ENCODE results near the gene MYCN. TPM values are rescaled to one million over a fixed set of nuclear protein-coding genes. Genes with fewer than 3 reads are reported as not detected.
"Not testable (repeated sequence)": the region's sequence is repeated elsewhere in the genome, so short reads cannot be mapped to it uniquely, and the experiment has no call there.

The MYCN gene
- polyA plus RNA-seq, 3 donors: not detected

- Mint-ChIP-seq H3K4me1 (no peaks in the 10 kb centered on the region), H3K4me3 (no peak overlapping the region), H3K27me3 (ENCODE audit: low read depth in 3 of 3) (peaks cover 0 to 3% (median 2%) of the 10 kb centered on the region in 3 donors), H3K9me3 (peaks cover 0 to 5% (median 0%) of the 10 kb centered on the region in 7 donors), H3K27ac (no peak overlapping the region), H3K36me3 (no peaks in the 10 kb centered on the region)
- Histone ChIP-seq H3K4me3 (replicated peaks in 1 of 3; ENCODE audit: low read depth in 2 of 3, low read length in 3 of 3) (no peak overlapping the region), H3K27ac (ENCODE audit: low read depth in 1 of 2, low read length in 2 of 2) (no peak overlapping the region), H2AFZ (ENCODE audit: insufficient read depth, low read depth, low read length, poor library complexity, severe bottlenecking) (no peak overlapping the region), H3K4me2 (replicated peaks; ENCODE audit: extremely low read depth, low read length, poor library complexity, severe bottlenecking) (no peak overlapping the region), H4K20me1 (ENCODE audit: insufficient read depth, low read length) (no peaks in the 10 kb centered on the region), H3K4me1 (ENCODE audit: control insufficient read depth in 1 of 2, insufficient read depth in 2 of 2, low read length in 2 of 2) (no peaks in the 10 kb centered on the region), H3K36me3 (replicated peaks in 1 of 2; ENCODE audit: control insufficient read depth in 1 of 2, insufficient read depth in 2 of 2, low read length in 2 of 2) (no peaks in the 10 kb centered on the region), H3K9me3 (replicated peaks in 1 of 2; ENCODE audit: control insufficient read depth in 1 of 2, insufficient read depth in 1 of 2, low read length in 2 of 2) (no peaks in the 10 kb centered on the region), H3K9ac (ENCODE audit: insufficient read depth, low read length, poor library complexity, severe bottlenecking) (no peak overlapping the region), H3K79me2 (ENCODE audit: insufficient read depth, low read length) (no peaks in the 10 kb centered on the region), H3K27me3 (ENCODE audit: control insufficient read depth in 2 of 2, insufficient read depth in 2 of 2, low read length in 2 of 2) (no peaks in the 10 kb centered on the region)
- WGBS (ENCODE audit: insufficient coverage): no CpG with 5 or more reads among the region's 4 CpGs
- DNase-seq: no peak
- TF ChIP-seq CTCF (IDR thresholded peaks at IDR 0.05): no peak
- intact Hi-C loops (cut with micrococcal nuclease): no loop called here
Observed at GRCh38 chr2:15909736-15910135, 30.6 kb upstream of the MYCN start.

DNA sequence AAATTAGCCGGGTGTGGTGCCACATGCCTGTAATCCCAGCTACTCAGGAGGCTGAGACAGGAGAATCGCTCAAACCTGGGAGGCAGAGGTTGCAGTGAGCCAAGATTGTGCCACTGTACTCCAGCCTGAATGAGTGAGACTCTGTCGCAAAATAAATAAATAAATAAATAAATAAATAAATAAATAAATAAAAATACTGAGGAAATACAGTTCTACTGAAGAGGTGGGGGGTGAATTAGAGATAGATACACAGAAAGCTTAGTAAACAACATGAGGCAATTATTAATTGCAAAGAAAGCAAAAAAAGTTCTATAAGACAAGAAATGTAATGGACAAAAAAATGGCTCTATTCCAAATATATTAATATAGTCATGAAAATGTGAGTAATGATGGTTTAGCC is 29.1 kb upstream of the MYCN start:
- H3K9ac ChIP-seq (ENCODE audit: insufficient read depth, low read length, poor library complexity, severe bottlenecking); H3K4me2 ChIP-seq (replicated peaks; ENCODE audit: extremely low read depth, low read length, poor library complexity, severe bottlenecking); H3K27me3 ChIP-seq (ENCODE audit: control insufficient read depth in 2 of 2, insufficient read depth in 2 of 2, low read length in 2 of 2); H3K4me1 Mint-ChIP-seq; H3K36me3 ChIP-seq (replicated peaks in 1 of 2; ENCODE audit: control insufficient read depth in 1 of 2, insufficient read depth in 2 of 2, low read length in 2 of 2); H3K27me3 Mint-ChIP-seq (ENCODE audit: low read depth in 3 of 3); H3K4me3 ChIP-seq (replicated peaks in 1 of 3; ENCODE audit: low read depth in 2 of 3, low read length in 3 of 3); H3K9me3 Mint-ChIP-seq; H3K27ac Mint-ChIP-seq; H3K27ac ChIP-seq (ENCODE audit: low read depth in 1 of 2, low read length in 2 of 2); H3K36me3 Mint-ChIP-seq; H3K9me3 ChIP-seq (replicated peaks in 1 of 2; ENCODE audit: control insufficient read depth in 1 of 2, insufficient read depth in 1 of 2, low read length in 2 of 2); H4K20me1 ChIP-seq (ENCODE audit: insufficient read depth, low read length); H3K4me3 Mint-ChIP-seq; H2AFZ ChIP-seq (ENCODE audit: insufficient read depth, low read depth, low read length, poor library complexity, severe bottlenecking); H3K79me2 ChIP-seq (ENCODE audit: insufficient read depth, low read length); DNase-seq; H3K4me1 ChIP-seq (ENCODE audit: control insufficient read depth in 1 of 2, insufficient read depth in 2 of 2, low read length in 2 of 2); intact Hi-C loops (cut with micrococcal nuclease): not testable (repeated sequence)
- no CpG with 5 or more reads among the region's 3 CpGs for WGBS (ENCODE audit: insufficient coverage)

All from CD14-positive monocyte (primary cell).